Measurements from ENCODE around the gene OOEP. TPM values are rescaled to one million over a fixed set of nuclear protein-coding genes. Genes with fewer than 3 reads are reported as not detected.

OOEP gene
- total RNA-seq, 1 experiment from 2014 or later = not detected

- Histone ChIP-seq H3K4me2 (ENCODE audit: low read length) (no peak overlapping the region), H3K79me2 (ENCODE audit: insufficient read depth, low read length) (no peaks in the 10 kb centered on the region), H3K9me2 (ENCODE audit: insufficient read depth) (no peaks in the 10 kb centered on the region), H3K27ac (ENCODE audit: low read depth, low read length) (no peak overlapping the region), H3K27me3 (ENCODE audit: insufficient read depth, low read length) (no peaks in the 10 kb centered on the region), H4K20me1 (ENCODE audit: insufficient read depth) (no peaks in the 10 kb centered on the region), H3K4me3 (replicated peaks in 1 of 2; ENCODE audit: low read depth in 1 of 2, low read length in 2 of 2) (no peak overlapping the region), H3K36me3 (ENCODE audit: control insufficient read depth in 1 of 2, insufficient read depth in 2 of 2, low read length in 2 of 2) (no peaks in the 10 kb centered on the region), H3K4me1 (ENCODE audit: control insufficient read depth in 1 of 2, insufficient read depth in 2 of 2, low read length in 2 of 2) (peaks cover 0 to 10% of the 10 kb centered on the region in 2 experiments; a peak in 2 of 4 replicates), H3K9ac (ENCODE audit: low read length) (no peak overlapping the region), H2AFZ (ENCODE audit: low read depth, low read length, poor library complexity, severe bottlenecking) (no peak overlapping the region), H3K9me3 (ENCODE audit: control insufficient read depth in 1 of 2, insufficient read depth in 1 of 2, low read depth in 1 of 2, low read length in 2 of 2) (no peaks in the 10 kb centered on the region)
- ATAC-seq (no peak), DNase-seq (ENCODE audit: low read depth, low spot score) (no peak)
- ChIA-PET POLR2A (no interaction called here), RAD21 (ENCODE audit: low non-redundant PET in 1 of 2, low total read pairs in 2 of 2, uncharacterized antibody in 2 of 2, unreplicated experiment in 2 of 2) (no interaction called here), CTCF (no interaction called here)
- no TSS peak for BruUV-seq (replicated peaks)
- intact Hi-C loops (cut with micrococcal nuclease) = no loop called here
- TF ChIP-seq ELF1 (IDR thresholded peaks at IDR 0.05; ENCODE audit: borderline replicate concordance, low read depth) (no peak), MAX (IDR thresholded peaks at IDR 0.05) (no peak), TCF7L2 (IDR thresholded peaks at IDR 0.05; ENCODE audit: borderline replicate concordance, extremely low read depth, insufficient read depth, insufficient read length) (no peak), REST (IDR thresholded peaks at IDR 0.05; ENCODE audit: low read depth) (no peak), POLR2A (IDR thresholded peaks at IDR 0.05; ENCODE audit: borderline replicate concordance, extremely low read depth, insufficient read depth, insufficient read length) (no peak), EZH2phosphoT487 (IDR thresholded peaks at IDR 0.05; ENCODE audit: borderline replicate concordance) (no peak), CTCF (IDR thresholded peaks at IDR 0.05 in 2 of 3, conservative IDR thresholded peaks at IDR 0.05 in 1 of 3; ENCODE audit: borderline replicate concordance in 1 of 3, insufficient read depth in 1 of 3, low read depth in 2 of 3, low read length in 2 of 3) (no peak), CEBPB (IDR thresholded peaks at IDR 0.05; ENCODE audit: low read depth) (no peak)
Measured at GRCh38 chr6:73342174-73342573, 27.5 kb downstream of the OOEP start.
